ENCODE results near the gene ATF7IP2.
"Not testable (repeated sequence)": the region's sequence is repeated elsewhere in the genome, so short reads cannot be mapped to it uniquely, and the experiment has no call there.

Gene ATF7IP2

DNA sequence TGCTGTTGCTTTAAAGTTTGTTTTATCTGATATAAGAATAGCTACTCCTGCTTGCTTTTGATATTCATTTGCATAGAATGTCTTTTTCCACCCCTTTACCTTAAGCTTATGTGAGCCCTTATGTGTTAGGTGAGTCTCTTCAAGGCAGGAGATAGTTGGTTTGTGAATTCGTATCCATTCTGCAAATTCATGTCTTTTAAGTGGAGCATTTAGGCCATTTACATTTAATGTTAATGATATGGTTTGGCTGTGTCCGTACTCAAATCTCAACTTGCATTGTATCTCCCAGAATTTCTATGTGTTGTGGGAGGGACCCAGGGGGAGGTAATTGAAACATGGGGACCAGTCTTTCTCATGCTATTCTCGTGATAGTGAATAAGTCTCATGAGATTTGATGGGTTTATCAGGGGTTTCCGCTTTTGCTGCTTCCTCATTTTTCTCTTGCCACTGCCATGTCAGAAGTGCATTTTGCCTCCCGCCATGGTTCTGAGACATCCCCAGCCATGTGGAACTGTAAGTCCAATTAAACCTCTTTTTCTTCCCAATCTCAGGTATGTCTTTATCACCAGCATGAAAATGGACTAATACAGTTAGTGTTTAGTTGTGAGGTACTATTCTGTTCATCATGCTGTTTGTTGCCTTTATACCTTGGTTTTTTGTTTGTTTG, 27.2 kb downstream of the ATF7IP2 start:
- H3K27ac ChIP-seq (replicated peaks) = no peak overlapping the region
- TF ChIP-seq POLR2AphosphoS5 (IDR thresholded peaks at IDR 0.05; ENCODE audit: low read depth) = no peak
- no peak overlapping the region for H3K4me3 ChIP-seq (replicated peaks; ENCODE audit: insufficient read depth, low read length)
- no peaks in the 10 kb centered on the region for H3K27me3 ChIP-seq (ENCODE audit: insufficient read depth, poor library complexity, severe bottlenecking)
- DNase-seq (ENCODE audit: low read depth in 1 of 2, low spot score in 1 of 2) = no peak

DNA sequence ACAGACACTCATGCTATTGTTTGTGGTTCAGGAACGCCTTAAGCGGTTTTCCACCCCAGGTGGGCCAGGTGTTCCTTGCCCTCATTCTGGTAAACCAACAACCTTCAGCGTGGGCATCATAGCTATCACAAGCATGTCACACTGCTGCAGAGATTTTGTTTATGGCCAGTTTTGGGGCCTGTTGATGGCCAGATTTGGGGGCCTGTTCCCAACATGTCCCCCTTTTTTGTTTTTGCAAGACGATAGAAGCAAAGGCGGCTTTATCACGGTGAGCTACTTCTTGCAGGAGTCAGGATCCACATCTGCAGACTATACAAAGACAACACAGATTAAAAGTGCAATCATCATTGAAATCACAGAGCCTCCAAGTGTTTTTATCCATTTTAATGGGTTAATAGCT, 32.3 kb downstream of the ATF7IP2 start:
- not testable (repeated sequence) for H3K4me3 ChIP-seq (replicated peaks; ENCODE audit: insufficient read depth, low read length); H3K27me3 ChIP-seq (ENCODE audit: insufficient read depth, poor library complexity, severe bottlenecking); DNase-seq (ENCODE audit: low read depth in 1 of 2, low spot score in 1 of 2); H3K27ac ChIP-seq (replicated peaks)

DNA sequence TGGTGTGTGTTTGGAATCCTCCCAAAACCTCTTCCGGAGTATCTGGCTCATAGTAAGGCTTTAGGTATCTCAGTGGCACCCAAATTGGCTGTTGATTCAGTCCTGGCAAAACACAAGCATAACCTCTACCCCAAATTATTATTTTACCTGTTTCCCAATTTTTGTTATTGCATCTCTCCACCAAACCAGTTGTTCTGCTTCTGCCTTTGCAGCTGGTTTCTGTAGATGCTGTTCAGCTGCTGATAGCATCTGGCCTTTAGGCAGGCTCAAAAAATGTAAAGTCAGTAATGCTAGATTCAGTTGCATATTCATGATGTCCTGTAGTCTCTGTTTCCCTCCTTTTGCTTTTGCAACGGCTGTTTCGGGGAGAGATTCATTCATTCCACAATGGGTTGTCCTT, 33.8 kb downstream of the ATF7IP2 start:
- TF ChIP-seq POLR2AphosphoS5 (IDR thresholded peaks at IDR 0.05; ENCODE audit: low read depth) (no peak), GABPA (IDR thresholded peaks at IDR 0.05; ENCODE audit: low read depth) (no peak), SPI1 (IDR thresholded peaks at IDR 0.05; ENCODE audit: borderline replicate concordance, low read depth) (no peak)
- TF ChIP-seq, protein P1, sequence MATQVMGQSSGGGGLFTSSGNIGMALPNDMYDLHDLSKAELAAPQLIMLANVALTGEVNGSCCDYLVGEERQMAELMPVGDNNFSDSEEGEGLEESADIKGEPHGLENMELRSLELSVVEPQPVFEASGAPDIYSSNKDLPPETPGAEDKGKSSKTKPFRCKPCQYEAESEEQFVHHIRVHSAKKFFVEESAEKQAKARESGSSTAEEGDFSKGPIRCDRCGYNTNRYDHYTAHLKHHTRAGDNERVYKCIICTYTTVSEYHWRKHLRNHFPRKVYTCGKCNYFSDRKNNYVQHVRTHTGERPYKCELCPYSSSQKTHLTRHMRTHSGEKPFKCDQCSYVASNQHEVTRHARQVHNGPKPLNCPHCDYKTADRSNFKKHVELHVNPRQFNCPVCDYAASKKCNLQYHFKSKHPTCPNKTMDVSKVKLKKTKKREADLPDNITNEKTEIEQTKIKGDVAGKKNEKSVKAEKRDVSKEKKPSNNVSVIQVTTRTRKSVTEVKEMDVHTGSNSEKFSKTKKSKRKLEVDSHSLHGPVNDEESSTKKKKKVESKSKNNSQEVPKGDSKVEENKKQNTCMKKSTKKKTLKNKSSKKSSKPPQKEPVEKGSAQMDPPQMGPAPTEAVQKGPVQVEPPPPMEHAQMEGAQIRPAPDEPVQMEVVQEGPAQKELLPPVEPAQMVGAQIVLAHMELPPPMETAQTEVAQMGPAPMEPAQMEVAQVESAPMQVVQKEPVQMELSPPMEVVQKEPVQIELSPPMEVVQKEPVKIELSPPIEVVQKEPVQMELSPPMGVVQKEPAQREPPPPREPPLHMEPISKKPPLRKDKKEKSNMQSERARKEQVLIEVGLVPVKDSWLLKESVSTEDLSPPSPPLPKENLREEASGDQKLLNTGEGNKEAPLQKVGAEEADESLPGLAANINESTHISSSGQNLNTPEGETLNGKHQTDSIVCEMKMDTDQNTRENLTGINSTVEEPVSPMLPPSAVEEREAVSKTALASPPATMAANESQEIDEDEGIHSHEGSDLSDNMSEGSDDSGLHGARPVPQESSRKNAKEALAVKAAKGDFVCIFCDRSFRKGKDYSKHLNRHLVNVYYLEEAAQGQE (IDR thresholded peaks at IDR 0.05; ENCODE audit: insufficient replicate concordance, low read depth) = no peak
- TF ChIP-seq, protein P2, sequence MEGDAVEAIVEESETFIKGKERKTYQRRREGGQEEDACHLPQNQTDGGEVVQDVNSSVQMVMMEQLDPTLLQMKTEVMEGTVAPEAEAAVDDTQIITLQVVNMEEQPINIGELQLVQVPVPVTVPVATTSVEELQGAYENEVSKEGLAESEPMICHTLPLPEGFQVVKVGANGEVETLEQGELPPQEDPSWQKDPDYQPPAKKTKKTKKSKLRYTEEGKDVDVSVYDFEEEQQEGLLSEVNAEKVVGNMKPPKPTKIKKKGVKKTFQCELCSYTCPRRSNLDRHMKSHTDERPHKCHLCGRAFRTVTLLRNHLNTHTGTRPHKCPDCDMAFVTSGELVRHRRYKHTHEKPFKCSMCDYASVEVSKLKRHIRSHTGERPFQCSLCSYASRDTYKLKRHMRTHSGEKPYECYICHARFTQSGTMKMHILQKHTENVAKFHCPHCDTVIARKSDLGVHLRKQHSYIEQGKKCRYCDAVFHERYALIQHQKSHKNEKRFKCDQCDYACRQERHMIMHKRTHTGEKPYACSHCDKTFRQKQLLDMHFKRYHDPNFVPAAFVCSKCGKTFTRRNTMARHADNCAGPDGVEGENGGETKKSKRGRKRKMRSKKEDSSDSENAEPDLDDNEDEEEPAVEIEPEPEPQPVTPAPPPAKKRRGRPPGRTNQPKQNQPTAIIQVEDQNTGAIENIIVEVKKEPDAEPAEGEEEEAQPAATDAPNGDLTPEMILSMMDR (IDR thresholded peaks at IDR 0.05; ENCODE audit: insufficient read depth, low read length) = no peak
- no peak for DNase-seq (ENCODE audit: low read depth in 1 of 2, low spot score in 1 of 2)
- Histone ChIP-seq H3K27ac (replicated peaks) (no peak overlapping the region), H3K27me3 (ENCODE audit: insufficient read depth, poor library complexity, severe bottlenecking) (no peaks in the 10 kb centered on the region), H3K4me3 (replicated peaks; ENCODE audit: insufficient read depth, low read length) (no peak overlapping the region)

DNA sequence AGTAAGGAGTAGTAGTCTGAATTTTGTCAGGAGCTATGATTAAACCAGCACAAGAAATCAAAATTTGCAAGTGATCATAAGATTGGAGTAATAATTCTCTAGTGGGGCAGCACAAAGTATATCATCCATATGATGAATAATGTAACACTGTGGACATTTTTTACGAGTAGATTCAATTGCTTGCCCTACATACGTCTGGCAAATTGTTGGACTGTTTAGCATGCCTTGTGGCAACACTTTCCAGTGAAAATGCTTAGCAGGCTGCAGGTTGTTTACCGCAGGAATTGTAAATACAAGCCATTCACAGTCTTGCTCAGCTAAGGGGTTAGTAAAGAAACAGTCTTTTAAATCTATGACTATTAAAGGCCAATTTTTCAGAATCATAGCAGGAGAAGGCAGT, 35.7 kb downstream of the ATF7IP2 start:
- no peak for DNase-seq (ENCODE audit: low read depth in 1 of 2, low spot score in 1 of 2)
- H3K4me3 ChIP-seq (replicated peaks; ENCODE audit: insufficient read depth, low read length) = no peak overlapping the region

More for the DNA sequence above, 35.7 kb downstream of the ATF7IP2 start:
- no peaks in the 10 kb centered on the region for H3K27me3 ChIP-seq (ENCODE audit: insufficient read depth, poor library complexity, severe bottlenecking)
- TF ChIP-seq SPI1 (IDR thresholded peaks at IDR 0.05; ENCODE audit: borderline replicate concordance, low read depth) = no peak
- TF ChIP-seq, protein P1 (IDR thresholded peaks at IDR 0.05; ENCODE audit: insufficient replicate concordance, low read depth) = no peak
- TF ChIP-seq, protein P2 (IDR thresholded peaks at IDR 0.05; ENCODE audit: insufficient read depth, low read length) = no peak
- TF ChIP-seq GABPA (IDR thresholded peaks at IDR 0.05; ENCODE audit: low read depth) = no peak
- TF ChIP-seq POLR2AphosphoS5 (IDR thresholded peaks at IDR 0.05; ENCODE audit: low read depth) = no peak
- H3K27ac ChIP-seq (replicated peaks) = no peak overlapping the region

All from HL-60 (cell line).